Fibroblast of lung (primary cell): ENCODE measurements around the gene FAM83E.

Experiments used
- CTCF ChIP-seq, 2 donors: IDR thresholded peaks in 1 of 2; conservative IDR thresholded peaks in 1 of 2; 1 replicate in 1 of 2; 2 replicates in 1 of 2; pipeline ENCODE4 v1.5.1; 2011 to 2012; ENCODE audit warnings: low read length in 2 of 2, control low read depth in 1 of 2, inconsistent platforms in 1 of 2, low read depth in 1 of 2, mild to moderate bottlenecking in 1 of 2
- EZH2 ChIP-seq: IDR thresholded peaks from 2 replicates; pipeline ENCODE4 v1.5.1; 2012; ENCODE audit warnings: low read length, control low read depth, mild to moderate bottlenecking; ENCODE audit errors: missing control alignments

- TF ChIP-seq CTCF (conservative IDR thresholded peaks at IDR 0.05 in 1 of 2, IDR thresholded peaks at IDR 0.05 in 1 of 2; ENCODE audit: low read depth in 1 of 2, low read length in 2 of 2) (no peak), EZH2 (no peak)
These were observed 49.6 kb upstream of the FAM83E start for GRCh38 chr19:48664476-48664875.
